Measurements from ENCODE around the gene ANKRD10.
"Not testable (repeated sequence)": the region's sequence is repeated elsewhere in the genome, so short reads cannot be mapped to it uniquely, and the experiment has no call there.

Gene ANKRD10

DNA sequence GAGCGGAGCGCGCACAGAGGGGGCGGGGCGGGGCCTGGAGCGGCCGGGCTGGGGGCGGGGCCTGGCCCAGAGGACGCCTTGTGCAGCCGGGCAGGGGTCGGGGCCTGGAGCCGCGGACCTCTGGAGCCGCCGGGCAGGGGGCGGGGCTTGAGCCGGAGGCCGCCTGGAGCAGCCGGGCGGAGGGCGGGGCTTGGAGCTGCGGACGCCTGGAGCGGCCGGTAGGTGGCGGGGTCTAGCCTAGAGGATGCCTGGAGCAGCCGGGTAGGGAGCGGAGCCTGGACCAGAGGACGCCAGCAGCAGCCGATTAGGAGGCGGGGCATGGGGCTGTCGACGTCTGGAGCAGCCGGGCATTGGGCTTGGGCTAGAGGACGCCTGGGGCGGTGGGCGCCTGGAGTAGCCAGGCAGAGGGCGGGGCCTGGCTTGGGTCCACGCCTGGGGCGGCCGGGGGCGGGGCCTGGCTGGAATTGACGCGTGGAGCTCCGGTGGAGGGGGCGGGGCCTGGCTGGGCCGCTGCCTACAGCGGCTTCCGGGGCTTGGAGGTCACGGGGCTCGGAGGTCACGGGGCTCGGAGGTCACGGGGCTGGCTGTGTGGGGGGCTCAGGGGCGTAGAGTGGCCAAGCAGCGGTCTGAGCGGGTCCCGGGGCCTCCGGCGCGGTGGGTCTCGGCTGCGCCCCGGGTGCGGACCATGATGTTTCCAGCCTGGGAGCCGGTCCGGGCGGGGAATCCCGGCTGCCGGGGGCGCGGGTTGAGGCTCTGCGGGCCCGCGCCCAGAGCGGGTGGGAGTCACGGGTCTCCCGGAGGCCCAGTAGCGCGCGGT is at the start of gene ANKRD10:
Gene ANKRD10 (minus strand): TSS at position 13 of the 817 bp plus-strand sequence. CDS start 135 bp downstream, outside the sequence.
- DNase-seq: peak; percentile 98 to 100

DNA sequence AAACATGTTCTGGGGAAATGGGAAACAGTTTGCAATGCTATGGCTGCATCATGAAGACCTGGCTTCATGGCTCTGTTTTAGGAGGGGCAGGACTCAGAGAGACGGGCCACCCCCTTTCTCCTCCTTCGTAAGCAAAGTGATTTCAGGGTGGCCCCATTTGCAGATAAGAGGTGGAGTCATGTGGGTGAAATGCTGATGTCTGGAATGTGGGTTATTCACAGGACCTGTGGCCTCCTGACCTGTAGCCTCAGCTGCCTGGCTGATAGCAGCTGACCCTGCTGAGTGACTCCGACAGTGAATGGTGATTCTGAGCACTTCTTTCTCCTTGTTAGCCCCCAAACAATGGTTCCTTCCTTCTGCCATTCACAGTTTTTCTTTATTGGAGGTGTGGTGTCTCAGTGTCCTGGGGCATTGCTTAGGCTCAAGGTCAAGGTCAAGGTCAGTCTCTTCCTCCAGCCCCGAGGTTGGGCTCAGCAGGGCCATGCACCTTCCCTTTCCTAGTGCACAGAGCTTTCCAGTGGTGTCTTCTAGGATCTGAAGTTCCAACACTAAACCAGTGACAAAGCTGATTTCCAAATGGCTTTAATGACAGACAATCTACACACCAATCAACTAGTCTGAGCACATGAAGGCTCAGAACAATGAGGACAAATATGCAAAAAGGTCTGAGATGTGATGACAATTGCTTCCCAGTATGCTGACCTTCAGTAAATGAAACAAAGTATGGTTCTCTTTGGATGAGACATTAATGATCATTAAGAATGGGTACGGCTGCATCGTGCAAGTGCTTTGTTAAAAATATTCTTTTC is 49.6 kb upstream of the ANKRD10 start:
- no peak for DNase-seq

DNA sequence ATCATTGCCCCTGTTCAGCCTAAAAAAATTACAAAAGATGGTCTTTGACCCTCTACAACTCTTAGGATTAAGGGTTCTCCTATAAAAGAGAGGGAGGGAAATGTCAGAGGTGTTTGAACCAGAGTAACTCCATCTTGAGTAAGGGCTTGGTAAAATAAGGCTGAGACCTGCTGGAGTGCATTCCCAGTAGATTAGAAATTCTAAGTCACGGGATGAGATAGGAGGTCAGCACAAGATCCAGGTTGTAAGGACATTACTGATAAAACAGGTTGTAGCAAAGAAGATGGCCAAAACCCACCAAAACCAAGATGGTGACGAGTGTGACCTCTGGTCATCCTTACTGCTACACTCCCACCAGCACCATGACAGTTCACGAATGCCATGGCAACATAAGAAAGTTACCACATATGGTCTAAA is 48.7 kb upstream of the ANKRD10 start:
- DNase-seq: no peak

DNA sequence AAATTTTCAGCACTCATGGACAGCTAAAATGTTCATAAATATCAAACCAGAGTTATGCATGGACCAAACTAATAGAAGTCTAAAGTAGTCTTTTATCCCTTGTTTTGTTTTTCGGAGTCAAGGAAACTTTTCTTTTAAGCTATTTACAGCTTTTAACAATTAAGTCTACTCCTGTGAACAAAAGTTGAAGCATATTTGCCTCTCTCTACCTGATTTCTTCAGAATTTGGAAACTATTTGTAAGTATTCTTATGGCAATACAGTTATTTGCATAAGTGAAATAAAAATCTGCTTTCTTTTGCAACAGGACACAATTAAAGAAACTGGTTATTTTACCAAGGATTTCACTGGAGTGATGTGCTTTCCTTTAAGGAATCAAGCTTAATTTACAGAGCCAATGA is 47.1 kb upstream of the ANKRD10 start:
- DNase-seq: no peak

DNA sequence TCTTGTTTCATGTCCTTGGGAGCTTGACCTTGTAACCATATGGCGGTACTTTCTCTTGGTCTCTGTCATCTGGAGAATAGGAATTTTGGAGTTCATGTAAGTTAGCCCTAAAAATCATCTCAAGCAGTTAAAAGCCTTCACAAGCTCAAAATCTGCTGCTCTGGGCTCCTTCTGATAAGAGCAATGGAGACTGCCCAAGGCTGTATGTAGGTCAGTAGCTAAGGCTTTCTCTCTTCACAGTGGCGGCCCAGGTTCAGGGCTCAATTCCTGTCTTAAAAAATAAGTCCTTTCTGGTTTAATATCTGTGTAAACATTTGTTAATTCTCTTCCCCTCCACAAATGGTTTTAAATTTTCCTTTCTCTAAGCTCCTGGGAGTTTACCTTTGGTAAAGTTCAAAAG is 45.3 kb upstream of the ANKRD10 start:
- DNase-seq: no peak

GRCh38 chr13:110957931-110958330 is 43.1 kb upstream of the ANKRD10 start:
- no peak for DNase-seq

GRCh38 chr13:110957181-110957884 is 42.5 kb upstream of the ANKRD10 start:
- peak in 1 of 2 experiments; percentile 19 for DNase-seq

DNA sequence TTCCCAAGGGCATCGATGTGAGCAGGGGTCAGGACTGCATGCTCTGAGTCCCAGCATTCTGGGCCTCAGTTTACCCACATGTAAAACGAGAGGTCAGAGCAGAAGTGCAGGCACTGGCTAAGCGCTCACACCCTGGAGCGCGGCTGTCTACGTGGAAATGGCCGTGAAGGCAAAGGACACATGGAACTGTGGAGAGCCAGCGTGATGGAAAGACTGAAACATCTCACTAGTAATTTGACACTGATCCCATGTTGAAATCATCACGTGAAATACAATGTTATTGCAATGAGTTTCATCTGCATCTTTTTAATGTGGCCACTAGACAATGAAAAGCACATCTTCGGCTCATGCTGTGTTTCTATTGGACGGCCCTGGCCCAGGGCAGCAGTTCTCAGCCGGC is 41.3 kb upstream of the ANKRD10 start:
- DNase-seq: not testable (repeated sequence)

- not testable (repeated sequence) for DNase-seq
Measured at GRCh38 chr13:110955608-110956007, 40.7 kb upstream of the ANKRD10 start.

DNA sequence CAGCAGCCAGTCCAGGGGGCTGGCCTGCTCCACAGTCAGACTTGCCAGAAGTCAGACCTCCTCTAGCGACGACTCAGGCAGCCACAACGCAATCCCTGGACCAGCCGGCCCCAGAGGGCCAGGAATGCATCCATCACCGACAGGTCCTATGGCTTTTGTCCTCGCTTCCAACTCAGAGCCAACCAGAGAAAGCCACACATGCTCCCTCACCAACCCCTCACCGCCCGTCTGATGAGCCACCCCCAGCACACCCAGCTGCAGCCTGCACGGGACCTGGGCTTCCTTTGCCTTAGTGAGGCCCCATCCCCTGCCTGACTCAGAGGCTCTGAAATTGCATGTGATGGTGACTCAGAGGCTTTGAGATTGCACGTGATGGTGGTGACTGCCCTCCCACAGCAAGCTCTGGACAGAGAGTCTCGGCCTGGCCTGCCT is 40.2 kb upstream of the ANKRD10 start:
- not testable (repeated sequence) for DNase-seq

DNA sequence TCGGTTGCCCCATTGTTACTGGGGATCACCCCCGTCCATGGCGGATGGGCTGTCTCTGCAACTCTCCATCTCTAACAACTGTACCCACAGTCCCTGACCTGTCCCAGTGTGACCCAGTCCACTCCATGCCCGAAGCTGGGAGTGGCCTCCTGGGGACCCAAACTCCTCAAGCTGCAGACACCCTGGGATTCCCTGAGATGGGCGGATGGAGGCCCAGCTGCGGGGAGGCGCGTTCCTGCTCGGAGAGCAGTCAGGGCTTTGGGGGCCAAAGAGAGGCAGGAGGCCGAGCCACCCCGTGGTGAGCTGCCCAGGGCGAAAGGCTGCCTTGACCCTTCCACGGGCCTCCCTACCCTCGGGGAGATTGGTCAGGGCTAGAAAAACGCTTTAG is 39.7 kb upstream of the ANKRD10 start:
- DNase-seq: not testable (repeated sequence)

- no peak for DNase-seq
Measured at GRCh38 chr13:110953833-110954532, 39.1 kb upstream of the ANKRD10 start.

DNA sequence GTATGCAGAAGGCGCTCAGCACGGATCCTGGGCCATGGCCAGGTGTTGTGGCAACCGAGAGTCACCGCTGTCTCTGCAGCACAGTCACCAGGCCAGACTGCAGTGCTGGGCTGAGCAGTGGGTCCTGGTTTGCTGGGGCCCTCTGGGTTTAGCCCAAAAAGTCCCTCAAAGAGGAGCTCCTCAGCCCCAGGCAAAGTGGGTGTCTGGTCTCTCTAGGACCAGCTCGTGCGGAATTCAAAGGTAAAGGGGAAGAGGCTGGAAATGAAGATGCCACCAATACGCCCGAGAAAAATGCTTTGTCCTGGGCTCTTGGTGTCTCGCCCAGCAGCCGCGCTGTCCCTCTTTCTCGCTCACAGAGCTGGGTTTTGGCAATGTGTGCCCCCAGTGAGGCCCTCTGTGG is 38.5 kb upstream of the ANKRD10 start:
- DNase-seq: no peak

DNA sequence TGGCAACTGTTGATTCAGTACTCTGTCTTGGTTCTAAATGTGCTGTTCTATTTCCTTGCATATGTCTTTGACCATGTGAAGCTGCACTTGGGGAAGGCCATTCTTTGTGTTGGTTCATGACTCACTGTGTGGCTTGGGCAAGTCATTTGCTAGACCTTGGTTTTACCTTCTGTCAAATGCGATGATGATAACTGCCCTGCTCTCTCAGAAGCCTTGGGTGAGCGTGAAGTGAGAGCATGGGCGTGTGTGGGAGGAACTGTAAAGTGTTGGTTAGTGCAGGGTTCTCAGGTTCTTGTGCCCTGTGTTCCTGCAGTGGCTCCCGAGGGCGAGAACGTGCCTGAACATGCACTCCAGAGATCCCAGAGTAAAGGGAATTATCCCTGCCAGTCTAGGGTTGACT is 37.3 kb upstream of the ANKRD10 start:
- not testable (repeated sequence) for DNase-seq

DNA sequence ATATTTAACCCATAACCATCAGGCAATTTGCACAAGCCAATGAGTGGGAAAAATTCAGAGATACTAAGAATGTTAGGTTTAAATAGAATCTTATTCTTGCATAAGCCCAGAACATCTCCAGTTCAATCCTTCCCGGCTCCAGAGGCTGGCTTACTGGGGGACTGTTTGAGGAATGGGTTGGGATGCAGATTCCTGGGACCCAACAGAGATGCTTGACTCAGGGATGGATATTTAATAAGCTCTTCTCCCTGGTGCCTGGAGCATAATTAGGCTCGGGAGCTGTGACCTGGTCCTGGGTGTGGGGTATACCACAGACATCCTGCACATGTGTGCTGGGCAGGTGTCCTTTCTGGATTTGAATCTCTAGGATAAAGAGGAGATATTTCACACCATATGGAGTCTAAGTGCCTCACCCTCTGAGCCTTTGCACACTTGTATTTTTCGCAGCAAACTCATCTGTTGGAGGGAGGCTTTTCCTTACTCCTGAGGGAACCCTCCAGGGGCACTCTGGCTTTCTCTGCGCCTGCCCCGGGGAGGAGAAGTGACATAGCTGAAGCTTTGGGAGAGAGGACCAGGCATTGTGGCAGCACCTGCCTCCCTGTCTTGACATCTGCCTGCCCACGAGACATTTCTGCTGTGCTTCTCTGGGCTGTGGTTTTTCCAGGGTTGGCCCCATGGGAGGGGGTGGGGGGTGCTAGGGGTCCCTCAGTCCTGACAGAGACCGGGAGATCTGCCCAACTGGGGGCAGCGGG is 36.1 kb upstream of the ANKRD10 start:
- DNase-seq: no peak

GRCh38 chr13:110950356-110950755 is 35.5 kb upstream of the ANKRD10 start:
- no peak for DNase-seq

DNA sequence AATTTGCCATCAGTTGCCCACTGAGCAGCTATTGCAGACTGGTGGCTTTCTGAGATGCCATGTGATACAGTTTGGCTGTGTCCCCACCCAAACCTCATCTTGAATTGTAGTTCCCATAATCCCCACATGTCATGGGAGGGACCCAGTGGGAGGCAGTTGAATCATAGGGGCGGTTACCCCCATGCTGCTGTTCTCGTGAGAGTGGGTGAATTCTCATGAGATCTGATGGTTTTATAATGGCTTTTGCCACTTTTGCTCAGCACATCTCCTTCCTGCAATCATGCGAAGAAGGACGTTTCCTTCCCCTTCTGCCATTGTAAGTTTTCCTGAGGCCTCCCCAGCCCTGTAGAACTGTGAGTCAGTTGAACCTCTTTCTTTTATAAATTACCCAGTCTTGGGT is 34.8 kb upstream of the ANKRD10 start:
- no peak for DNase-seq

DNA sequence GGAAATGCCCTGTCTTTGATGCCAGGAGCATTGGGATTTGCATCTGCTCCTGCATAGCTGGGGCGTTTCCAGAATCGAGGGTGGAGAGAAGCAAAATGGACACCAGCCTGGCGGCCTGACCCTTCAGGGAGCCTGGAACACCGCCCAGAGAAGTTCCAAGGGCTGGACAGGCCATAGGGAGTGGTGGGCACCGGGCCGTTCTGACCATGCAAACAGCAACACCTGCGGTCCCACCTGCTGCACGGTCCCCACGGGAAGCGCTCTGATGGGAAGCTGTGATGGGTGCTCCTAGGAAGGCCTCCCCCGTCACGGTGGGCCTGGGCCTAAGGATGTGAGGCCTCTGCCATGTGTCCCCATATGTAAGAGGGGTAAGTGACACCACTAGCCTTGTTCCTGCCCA is 34.2 kb upstream of the ANKRD10 start:
- no peak for DNase-seq

DNA sequence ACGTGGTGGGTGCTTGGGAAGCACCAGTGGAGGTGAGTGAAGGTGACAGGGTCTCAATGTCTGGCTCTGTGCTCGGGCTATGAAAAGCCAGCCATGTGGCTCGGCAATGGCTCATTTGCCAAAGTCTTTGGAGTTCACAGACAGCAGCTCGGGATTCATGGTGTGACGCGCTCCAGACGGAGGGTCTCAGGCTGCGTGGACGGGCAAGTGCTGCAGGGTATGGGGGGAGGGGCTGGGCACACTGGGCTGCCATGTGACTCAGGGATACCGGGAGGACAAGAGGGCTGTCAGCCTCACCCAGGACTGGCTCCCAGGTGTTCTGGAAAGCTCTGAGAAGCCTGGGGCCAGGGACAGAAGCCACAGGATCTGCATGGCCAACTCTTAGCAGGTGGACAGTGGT is 32.5 kb upstream of the ANKRD10 start:
- DNase-seq: not testable (repeated sequence)

GRCh38 chr13:110945928-110946570 is 31.2 kb upstream of the ANKRD10 start:
- no peak for DNase-seq
